ENCODE results near the gene LYRM9. TPM values are rescaled to one million over a fixed set of nuclear protein-coding genes. Genes with fewer than 3 reads are reported as not detected.
A peak's percentile ranks its signal among the peaks of the same experiment; 100 is the strongest.

The LYRM9 gene
- total and polyA plus RNA-seq, 2 of the 8 experiments (the other 6 are each of a cell fraction or from before 2014, with no cell fraction given), result 4.3 to 5.2 TPM

GRCh38 chr17:27892866-27893769 is at the start of gene LYRM9 (continued):
- no peak for TF ChIP-seq ATF3 (IDR thresholded peaks at IDR 0.05; ENCODE audit: insufficient read depth, low read depth, low read length)
- TF ChIP-seq BCL11A (IDR thresholded peaks at IDR 0.05; ENCODE audit: low read depth in 2 of 2, low read length in 2 of 2), result no peak
- TF ChIP-seq BACH1 (IDR thresholded peaks at IDR 0.05; ENCODE audit: low read length), result no peak
- TF ChIP-seq YY1 (IDR thresholded peaks at IDR 0.05; ENCODE audit: low read depth, low read length), result no peak
- no peak for TF ChIP-seq SRF (IDR thresholded peaks at IDR 0.05; ENCODE audit: low read depth, low read length)
- TF ChIP-seq EGR1 (IDR thresholded peaks at IDR 0.05; ENCODE audit: borderline replicate concordance, low read depth, low read length), result peak; percentile 49; the same call in 1 of the 2 replicates
- TF ChIP-seq SIRT6 (IDR thresholded peaks at IDR 0.05; ENCODE audit: low read length), result no peak
- TF ChIP-seq USF2 (IDR thresholded peaks at IDR 0.05; ENCODE audit: low read length), result no peak
- TF ChIP-seq NANOG (IDR thresholded peaks at IDR 0.05; ENCODE audit: insufficient read depth, low read depth, low read length, poor library complexity, severe bottlenecking), result no peak
- no peak for TF ChIP-seq RNF2 (IDR thresholded peaks at IDR 0.05; ENCODE audit: borderline replicate concordance, low read depth, low read length, missing control alignments, poor library complexity, severe bottlenecking)
- no peak; a peak in 1 of 3 replicates for TF ChIP-seq EP300 (IDR thresholded peaks at IDR 0.05; ENCODE audit: borderline replicate concordance in 1 of 2, low read depth in 2 of 2, low read length in 2 of 2)
- peak; percentile 81 to 92 (median 83) for TF ChIP-seq CTCF (IDR thresholded peaks at IDR 0.05; ENCODE audit: control extremely low read depth in 1 of 3, insufficient read depth in 1 of 3, low read depth in 1 of 3, low read length in 3 of 3)
- TF ChIP-seq KDM1A (IDR thresholded peaks at IDR 0.05; ENCODE audit: borderline replicate concordance, low read length), result no peak
- TF ChIP-seq GABPA (IDR thresholded peaks at IDR 0.05; ENCODE audit: borderline replicate concordance, insufficient read depth, low read length), result no peak
- no peak for TF ChIP-seq JUN (IDR thresholded peaks at IDR 0.05; ENCODE audit: low read depth, low read length)
- TF ChIP-seq TAF1 (IDR thresholded peaks at IDR 0.05; ENCODE audit: low read depth, low read length), result peak; percentile 45; the same call in 1 of the 2 replicates
- no peak for TF ChIP-seq CBX5 (IDR thresholded peaks at IDR 0.05; ENCODE audit: low read depth, low read length)
- no peak for TF ChIP-seq HDAC2 (IDR thresholded peaks at IDR 0.05; ENCODE audit: borderline replicate concordance in 1 of 2, low read depth in 2 of 2, low read length in 2 of 2)

Data from H1 (cell line).